ENCODE data around the gene RBM11.

- TF ChIP-seq CTCF (IDR thresholded peaks at IDR 0.05; ENCODE audit: insufficient read depth, low read length, poor library complexity, severe bottlenecking): no peak
- TF ChIP-seq EZH2phosphoT487 (conservative IDR thresholded peaks at IDR 0.05; ENCODE audit: low read length): no peak
Observed at GRCh38 chr21:14215971-14216641, at the start of gene RBM11.

Data from SU-DHL-6 (cell line).